Measurements from ENCODE around the gene SLITRK6. TPM values are rescaled to one million over a fixed set of nuclear protein-coding genes. Genes with fewer than 3 reads are reported as not detected.

Gene SLITRK6
- total RNA-seq, 3 donors from 2014 or later (not counting 1 experiment from before 2014, with no cell fraction given): not detected

DNA sequence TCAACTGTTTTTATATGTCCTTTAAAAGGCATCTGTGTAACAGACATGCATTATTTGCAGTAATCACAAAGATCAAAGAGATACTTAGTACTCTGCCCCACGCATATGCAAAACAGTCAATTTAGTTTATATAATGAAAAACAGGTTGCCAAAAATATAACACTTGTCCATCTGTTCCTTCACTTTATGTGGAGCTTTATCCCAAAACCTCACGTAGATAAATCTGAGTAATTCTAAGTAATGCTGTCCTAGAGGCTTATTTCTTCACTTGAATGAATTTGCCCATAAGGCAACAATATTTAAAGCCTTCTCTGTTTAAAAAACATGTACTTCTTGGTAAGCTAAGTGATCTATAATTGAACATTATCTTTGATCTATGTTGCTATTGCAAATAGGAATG, 20.3 kb upstream of the SLITRK6 start:
- TF ChIP-seq, protein P1, sequence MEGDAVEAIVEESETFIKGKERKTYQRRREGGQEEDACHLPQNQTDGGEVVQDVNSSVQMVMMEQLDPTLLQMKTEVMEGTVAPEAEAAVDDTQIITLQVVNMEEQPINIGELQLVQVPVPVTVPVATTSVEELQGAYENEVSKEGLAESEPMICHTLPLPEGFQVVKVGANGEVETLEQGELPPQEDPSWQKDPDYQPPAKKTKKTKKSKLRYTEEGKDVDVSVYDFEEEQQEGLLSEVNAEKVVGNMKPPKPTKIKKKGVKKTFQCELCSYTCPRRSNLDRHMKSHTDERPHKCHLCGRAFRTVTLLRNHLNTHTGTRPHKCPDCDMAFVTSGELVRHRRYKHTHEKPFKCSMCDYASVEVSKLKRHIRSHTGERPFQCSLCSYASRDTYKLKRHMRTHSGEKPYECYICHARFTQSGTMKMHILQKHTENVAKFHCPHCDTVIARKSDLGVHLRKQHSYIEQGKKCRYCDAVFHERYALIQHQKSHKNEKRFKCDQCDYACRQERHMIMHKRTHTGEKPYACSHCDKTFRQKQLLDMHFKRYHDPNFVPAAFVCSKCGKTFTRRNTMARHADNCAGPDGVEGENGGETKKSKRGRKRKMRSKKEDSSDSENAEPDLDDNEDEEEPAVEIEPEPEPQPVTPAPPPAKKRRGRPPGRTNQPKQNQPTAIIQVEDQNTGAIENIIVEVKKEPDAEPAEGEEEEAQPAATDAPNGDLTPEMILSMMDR (IDR thresholded peaks at IDR 0.05): no peak
- no peaks in the 10 kb centered on the region for H3K27me3 Mint-ChIP-seq (ENCODE audit: low read depth in 2 of 2)
- WGBS (ENCODE audit: insufficient coverage): 100% methylated on average over 1 of the region's 2 CpGs
- H3K9me3 Mint-ChIP-seq: peaks cover 0 to 5% of the 10 kb centered on the region in 2 donors
- Histone ChIP-seq H3K4me3 (ENCODE audit: low read length) (no peak overlapping the region), H3K36me3 (ENCODE audit: control insufficient read depth, insufficient read depth, low read length) (no peaks in the 10 kb centered on the region), H3K27ac (ENCODE audit: low read length) (no peak overlapping the region), H3K4me1 (ENCODE audit: control insufficient read depth, insufficient read depth, low read length) (no peaks in the 10 kb centered on the region), H3K27me3 (ENCODE audit: control insufficient read depth, insufficient read depth, low read length) (no peaks in the 10 kb centered on the region), H3K9me3 (ENCODE audit: control insufficient read depth, insufficient read depth, low read length) (no peaks in the 10 kb centered on the region)
- no peak overlapping the region for H3K27ac Mint-ChIP-seq
- no peak overlapping the region for H3K4me3 Mint-ChIP-seq
- no peak for ATAC-seq
- no peaks in the 10 kb centered on the region for H3K4me1 Mint-ChIP-seq
- intact Hi-C loops (cut with micrococcal nuclease): no loop called here
- no peak for DNase-seq
- no peaks in the 10 kb centered on the region for H3K36me3 Mint-ChIP-seq

DNA sequence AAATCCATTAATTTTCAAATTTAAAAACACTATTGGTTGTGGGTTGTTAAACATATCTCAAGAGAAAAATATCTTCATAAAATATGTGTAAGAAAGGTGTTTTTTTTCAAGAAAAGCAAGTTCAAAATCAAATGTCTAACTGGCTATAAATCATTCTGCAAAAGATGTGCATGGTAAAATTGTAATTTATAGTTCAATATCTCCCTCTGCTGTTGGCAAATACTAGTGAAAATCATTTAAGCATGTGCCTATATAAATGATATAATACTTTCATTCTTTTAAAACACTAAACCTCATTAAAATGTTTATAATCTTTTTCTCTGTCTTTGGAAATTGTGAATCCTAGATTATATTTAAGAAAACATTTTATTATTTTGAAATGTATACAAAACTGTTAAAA, 17.2 kb upstream of the SLITRK6 start:
- Histone ChIP-seq H3K4me1 (ENCODE audit: control insufficient read depth, insufficient read depth, low read length) (no peaks in the 10 kb centered on the region), H3K27ac (ENCODE audit: low read length) (no peak overlapping the region), H3K27me3 (ENCODE audit: control insufficient read depth, insufficient read depth, low read length) (no peaks in the 10 kb centered on the region), H3K36me3 (ENCODE audit: control insufficient read depth, insufficient read depth, low read length) (no peaks in the 10 kb centered on the region), H3K9me3 (ENCODE audit: control insufficient read depth, insufficient read depth, low read length) (no peaks in the 10 kb centered on the region), H3K4me3 (ENCODE audit: low read length) (no peak overlapping the region)
- Mint-ChIP-seq H3K4me1 (no peaks in the 10 kb centered on the region), H3K9me3 (peaks cover 0 to 3% of the 10 kb centered on the region in 2 donors), H3K27ac (no peak overlapping the region), H3K27me3 (ENCODE audit: low read depth in 2 of 2) (no peaks in the 10 kb centered on the region), H3K36me3 (no peaks in the 10 kb centered on the region), H3K4me3 (no peak overlapping the region)
- intact Hi-C loops (cut with micrococcal nuclease): no loop called here
- DNase-seq (no peak), ATAC-seq (no peak)
- TF ChIP-seq, protein P1 (IDR thresholded peaks at IDR 0.05): no peak

DNA sequence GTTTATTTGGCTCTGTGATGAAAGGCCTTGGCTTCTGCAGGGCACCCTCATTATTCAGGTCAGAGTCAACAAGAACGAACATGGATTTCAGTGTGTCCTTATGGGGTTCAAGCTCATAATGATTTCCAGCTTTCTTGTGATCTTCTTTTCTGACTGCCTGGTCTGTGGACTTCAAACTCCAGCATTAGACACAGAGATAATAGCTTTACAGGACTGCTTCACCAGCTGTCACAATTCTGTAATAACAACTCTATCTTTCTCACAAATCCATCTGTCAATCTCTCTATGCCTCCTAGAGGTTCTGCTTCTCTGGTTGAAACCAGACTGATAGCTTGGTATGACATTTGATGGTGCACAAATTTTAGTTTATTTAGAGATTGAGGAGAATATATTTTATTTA, 13.1 kb upstream of the SLITRK6 start:
- no peak overlapping the region for H3K4me3 Mint-ChIP-seq
- Histone ChIP-seq H3K36me3 (ENCODE audit: control insufficient read depth, insufficient read depth, low read length) (no peaks in the 10 kb centered on the region), H3K4me1 (ENCODE audit: control insufficient read depth, insufficient read depth, low read length) (no peaks in the 10 kb centered on the region), H3K27ac (ENCODE audit: low read length) (no peak overlapping the region), H3K9me3 (ENCODE audit: control insufficient read depth, insufficient read depth, low read length) (no peaks in the 10 kb centered on the region), H3K27me3 (ENCODE audit: control insufficient read depth, insufficient read depth, low read length) (no peaks in the 10 kb centered on the region), H3K4me3 (ENCODE audit: low read length) (no peak overlapping the region)
- H3K27me3 Mint-ChIP-seq (ENCODE audit: low read depth in 2 of 2): no peaks in the 10 kb centered on the region
- H3K9me3 Mint-ChIP-seq: no peaks in the 10 kb centered on the region
- intact Hi-C loops (cut with micrococcal nuclease): no loop called here
- DNase-seq (no peak), ATAC-seq (no peak)
- no peaks in the 10 kb centered on the region for H3K36me3 Mint-ChIP-seq
- WGBS (ENCODE audit: insufficient coverage): 81% methylated on average over 1 of the region's 1 CpG
- H3K4me1 Mint-ChIP-seq: no peaks in the 10 kb centered on the region
- TF ChIP-seq, protein P1 (IDR thresholded peaks at IDR 0.05): no peak
- no peak overlapping the region for H3K27ac Mint-ChIP-seq

DNA sequence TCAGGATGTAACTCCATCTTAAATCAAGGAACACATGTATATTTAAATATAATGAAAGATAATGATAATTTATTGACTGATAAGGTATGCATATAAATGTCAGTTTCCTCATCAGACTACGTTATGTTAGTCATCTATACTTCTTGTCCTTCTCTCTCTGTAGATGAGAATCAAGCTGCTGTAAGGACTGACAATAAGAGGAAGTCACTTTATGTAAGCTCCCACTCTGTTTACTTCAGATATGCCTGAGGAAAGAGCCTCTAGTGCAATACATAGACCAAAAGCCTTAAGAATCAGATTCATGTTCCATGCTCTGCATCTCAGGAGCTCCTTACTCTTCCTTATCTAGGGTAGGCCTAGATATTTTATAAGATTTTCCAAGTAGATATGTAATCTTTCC, 9.6 kb upstream of the SLITRK6 start:
- H3K4me3 Mint-ChIP-seq: no peak overlapping the region
- no peak overlapping the region for H3K27ac ChIP-seq (ENCODE audit: low read length)
- H3K9me3 ChIP-seq (ENCODE audit: control insufficient read depth, insufficient read depth, low read length): no peaks in the 10 kb centered on the region
- H3K4me1 Mint-ChIP-seq: no peaks in the 10 kb centered on the region
- H3K4me3 ChIP-seq (ENCODE audit: low read length): no peak overlapping the region
- intact Hi-C loops (cut with micrococcal nuclease): no loop called here
- no peaks in the 10 kb centered on the region for H3K27me3 Mint-ChIP-seq (ENCODE audit: low read depth in 2 of 2)
- H3K27ac Mint-ChIP-seq: no peak overlapping the region
- no peaks in the 10 kb centered on the region for H3K36me3 ChIP-seq (ENCODE audit: control insufficient read depth, insufficient read depth, low read length)
- H3K36me3 Mint-ChIP-seq: no peaks in the 10 kb centered on the region
- TF ChIP-seq, protein P1 (IDR thresholded peaks at IDR 0.05): no peak
- ATAC-seq (no peak), DNase-seq (no peak)
- no peaks in the 10 kb centered on the region for H3K9me3 Mint-ChIP-seq
- no peaks in the 10 kb centered on the region for H3K4me1 ChIP-seq (ENCODE audit: control insufficient read depth, insufficient read depth, low read length)
- WGBS (ENCODE audit: insufficient coverage): 20% methylated on average over 1 of the region's 1 CpG
- H3K27me3 ChIP-seq (ENCODE audit: control insufficient read depth, insufficient read depth, low read length): no peaks in the 10 kb centered on the region
